SK-N-MC (cell line): ENCODE results near the gene PPP4R4.

Experiments used
- EZH2 ChIP-seq: fragments of 200-600 bp; sonication (generic); IDR thresholded peaks from one replicate; pipeline ENCODE4 v1.6.1; 2017; ENCODE audit warnings: antibody characterized with exemption
- POLR2AphosphoS5 ChIP-seq: IDR thresholded peaks from 2 replicates; pipeline ENCODE4 v1.6.1; 2012; ENCODE audit warnings: mild to moderate bottlenecking, low read depth, low read length, borderline replicate concordance

DNA sequence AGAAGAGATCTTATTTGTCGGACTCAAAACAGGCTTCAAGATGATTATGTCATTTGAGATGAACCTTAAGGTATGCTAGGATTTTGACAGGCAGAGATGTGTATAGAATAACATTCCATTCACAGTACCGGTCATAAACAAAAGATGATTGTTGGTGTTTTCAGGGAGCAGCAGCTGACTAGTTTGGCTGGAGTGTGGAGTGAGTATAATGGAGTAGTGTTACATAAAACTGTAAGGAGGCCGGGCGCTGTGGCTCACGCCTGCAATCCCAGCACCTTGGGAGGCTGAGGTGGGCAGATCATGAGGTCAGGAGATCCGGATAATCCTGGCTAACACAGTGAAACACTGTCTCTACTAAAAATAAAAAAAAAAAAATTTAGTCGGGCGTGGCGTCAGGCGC is 95.0 kb downstream of the PPP4R4 start:
- no peak for TF ChIP-seq EZH2
- TF ChIP-seq POLR2AphosphoS5, result no peak
